HEK293 (cell line): ENCODE measurements around the gene PTPRG.

Experiments used
- CTCF ChIP-seq: fragments of 450-650 bp; formaldehyde crosslinking; IDR thresholded peaks from 2 replicates; pipeline ENCODE4 v1.5.1; 2016; ENCODE audit warnings: missing biosample characterization, missing genetic modification characterization
- GLI4 ChIP-seq: fragments of 450-650 bp; formaldehyde crosslinking; IDR thresholded peaks from 2 replicates; pipeline ENCODE4 v1.5.1; 2016; ENCODE audit warnings: missing biosample characterization, missing genetic modification characterization
- GLIS2 ChIP-seq: fragments of 450-650 bp; formaldehyde crosslinking; IDR thresholded peaks from 2 replicates; pipeline ENCODE4 v1.5.1; 2016; ENCODE audit warnings: missing biosample characterization, missing genetic modification characterization
- TCF7L2 ChIP-seq: IDR thresholded peaks from 2 replicates; pipeline ENCODE4 v1.6.1; 2011; ENCODE audit warnings: low read depth, mild to moderate bottlenecking, inconsistent platforms, low read length, moderate library complexity, borderline replicate concordance
- ZFHX2 ChIP-seq: fragments of 450-650 bp; formaldehyde crosslinking; conservative IDR thresholded peaks from 2 replicates; pipeline ENCODE4 v1.5.1; 2016; ENCODE audit warnings: missing biosample characterization, missing genetic modification characterization
- ZNF311 ChIP-seq: fragments of 450-650 bp; formaldehyde crosslinking; IDR thresholded peaks from 2 replicates; pipeline ENCODE4 v1.5.1; 2017; ENCODE audit warnings: missing biosample characterization, missing genetic modification characterization, borderline replicate concordance
- ZNF324 ChIP-seq: fragments of 450-650 bp; formaldehyde crosslinking; IDR thresholded peaks from 2 replicates; pipeline ENCODE4 v1.5.1; 2016; ENCODE audit warnings: missing biosample characterization, missing genetic modification characterization
- ZNF350 ChIP-seq: fragments of 450-650 bp; formaldehyde crosslinking; IDR thresholded peaks from 2 replicates; pipeline ENCODE4 v1.5.0; 2017; ENCODE audit warnings: missing biosample characterization, mild to moderate bottlenecking, missing genetic modification characterization
- ZNF518A ChIP-seq: fragments of 450-650 bp; formaldehyde crosslinking; conservative IDR thresholded peaks from 2 replicates; pipeline ENCODE4 v1.5.1; 2016; ENCODE audit warnings: low read depth, missing biosample characterization, missing genetic modification characterization
- ZNF529 ChIP-seq: fragments of 450-650 bp; formaldehyde crosslinking; IDR thresholded peaks from 2 replicates; pipeline ENCODE4 v1.5.1; 2017; ENCODE audit warnings: missing genetic modification characterization, missing biosample characterization; ENCODE audit not compliant: insufficient replicate concordance
- ZNF530 ChIP-seq: fragments of 450-650 bp; formaldehyde crosslinking; IDR thresholded peaks from 2 replicates; pipeline ENCODE4 v1.5.1; 2016; ENCODE audit warnings: low read depth, missing biosample characterization, missing genetic modification characterization

DNA sequence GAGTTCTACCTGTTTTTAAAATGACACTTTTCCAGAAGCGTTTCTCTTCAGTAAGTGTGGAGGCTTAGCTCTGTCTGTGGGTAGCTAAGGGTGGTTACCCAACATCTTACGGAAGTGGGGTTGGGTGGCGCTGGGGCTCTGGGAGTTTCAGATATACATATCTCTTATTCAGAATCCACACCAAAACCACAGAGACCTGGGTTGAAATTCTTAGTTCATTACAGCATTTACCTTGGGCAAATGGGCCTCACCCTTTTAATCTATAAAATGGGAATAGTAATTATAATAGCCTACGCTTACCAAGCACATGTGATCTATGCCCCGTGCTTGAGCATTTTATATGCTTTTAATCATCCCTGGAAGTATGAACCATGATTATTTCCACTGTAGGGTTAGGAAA lies 9.4 kb downstream of the PTPRG start:
- TF ChIP-seq TCF7L2 (no peak), ZNF324 (tag by site-specific recombination) (no peak), ZNF530 (no peak), CTCF (tag by site-specific recombination) (no peak), ZFHX2 (tag by site-specific recombination) (no peak), ZNF311 (no peak), GLIS2 (tag by site-specific recombination) (no peak), GLI4 (tag by site-specific recombination) (no peak), ZNF529 (tag by site-specific recombination) (no peak), ZNF350 (tag by site-specific recombination) (no peak), ZNF518A (tag by site-specific recombination) (no peak)
